Measurements from ENCODE around the gene RAD51B.

Gene RAD51B

DNA sequence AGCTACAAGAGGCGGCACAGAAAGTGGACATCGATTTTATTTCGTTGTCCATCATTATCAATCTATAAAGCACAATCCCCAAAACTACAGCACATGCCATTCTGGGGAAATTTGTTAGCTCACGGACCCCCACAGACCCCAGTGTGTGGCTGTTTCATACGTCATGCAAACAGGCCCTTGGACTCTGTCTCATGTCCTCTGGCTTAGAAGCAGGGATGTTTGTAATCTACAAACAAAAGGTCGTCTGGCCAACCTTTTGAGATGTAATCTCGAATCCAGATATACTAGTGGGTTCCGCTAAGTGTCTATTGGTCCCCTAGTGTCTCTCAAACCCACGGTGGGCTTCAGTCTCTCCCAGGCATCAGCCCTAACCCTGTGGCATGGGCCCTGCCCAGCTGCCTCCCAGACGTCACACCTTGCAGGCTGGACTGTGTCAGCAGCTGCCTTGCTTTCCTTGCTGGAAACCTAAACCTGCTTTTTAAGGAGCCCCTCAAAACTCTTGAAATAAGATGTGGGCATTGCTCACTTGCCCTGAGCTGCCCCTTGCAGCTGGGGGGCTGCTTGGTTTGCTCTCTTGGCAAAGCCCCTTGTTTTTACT lies 752.4 kb downstream of the RAD51B start:
- in situ Hi-C loops (cut with MboI; ENCODE audit: low pct_unique_long_range_greater_than_20kb, low sequenced_read_pairs) = no loop called here
- DNase-seq = no peak

DNA sequence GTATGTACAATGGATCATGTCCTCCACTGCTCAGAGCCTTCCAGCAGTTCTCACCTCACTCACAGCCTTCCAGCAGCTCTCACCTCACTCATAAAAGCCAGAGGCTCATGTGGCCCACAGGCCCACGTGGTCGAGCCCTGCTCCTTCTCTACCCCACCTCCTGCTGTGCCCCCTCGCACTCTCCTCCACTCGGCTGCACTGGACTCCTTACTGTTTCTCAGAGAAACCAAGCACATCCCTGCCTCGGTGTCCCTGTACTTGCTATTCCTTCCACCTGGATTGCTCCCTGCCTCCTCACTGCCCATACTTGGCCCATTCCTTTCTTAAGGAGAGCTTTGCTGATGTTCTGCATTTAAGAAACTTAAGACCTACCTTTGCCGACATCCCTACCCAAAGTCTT lies 753.5 kb downstream of the RAD51B start:
- in situ Hi-C loops (cut with MboI; ENCODE audit: low pct_unique_long_range_greater_than_20kb, low sequenced_read_pairs) = no loop called here
- no peak for DNase-seq

DNA sequence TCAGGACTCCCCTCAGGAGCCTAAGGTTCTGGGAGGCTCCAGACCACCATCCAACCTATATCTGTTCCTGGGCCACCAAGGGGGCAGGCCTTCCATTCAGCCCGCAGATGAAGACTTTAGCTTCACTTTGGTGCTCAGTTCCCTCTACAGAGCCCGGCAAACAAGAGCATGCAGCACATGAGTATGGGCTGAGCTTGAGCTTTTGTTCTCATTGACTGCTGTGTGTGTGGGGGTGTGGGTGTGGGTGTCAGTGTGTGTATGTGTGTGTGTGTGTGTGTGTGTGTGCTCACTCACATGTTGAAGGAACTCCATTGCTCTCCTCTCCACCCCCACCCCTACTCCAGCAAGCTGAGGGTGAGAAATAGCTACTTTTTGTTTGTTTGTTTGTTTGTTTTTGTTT lies 754.1 kb downstream of the RAD51B start:
- no peak for DNase-seq
- in situ Hi-C loops (cut with MboI; ENCODE audit: low pct_unique_long_range_greater_than_20kb, low sequenced_read_pairs) = no loop called here

DNA sequence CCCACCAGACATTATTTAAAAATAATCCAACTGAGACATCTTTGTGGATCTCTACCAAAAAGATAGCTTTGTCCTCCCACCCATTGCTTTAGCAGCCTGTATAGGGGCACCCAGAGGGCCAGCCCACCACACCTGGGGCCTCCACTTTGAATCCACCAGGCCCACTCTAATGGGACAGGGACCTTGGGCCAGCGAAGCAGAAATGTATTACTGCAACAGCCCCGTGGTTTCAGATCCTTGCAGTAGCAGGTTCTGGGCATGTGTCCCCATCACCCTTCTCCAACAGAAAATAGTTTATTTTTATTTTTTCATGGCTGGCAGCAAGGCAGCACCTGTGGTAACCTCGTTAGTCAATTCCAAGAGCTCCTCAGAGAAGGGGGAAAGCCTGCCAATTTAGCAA lies 754.9 kb downstream of the RAD51B start:
- in situ Hi-C loops (cut with MboI; ENCODE audit: low pct_unique_long_range_greater_than_20kb, low sequenced_read_pairs) = no loop called here

DNA sequence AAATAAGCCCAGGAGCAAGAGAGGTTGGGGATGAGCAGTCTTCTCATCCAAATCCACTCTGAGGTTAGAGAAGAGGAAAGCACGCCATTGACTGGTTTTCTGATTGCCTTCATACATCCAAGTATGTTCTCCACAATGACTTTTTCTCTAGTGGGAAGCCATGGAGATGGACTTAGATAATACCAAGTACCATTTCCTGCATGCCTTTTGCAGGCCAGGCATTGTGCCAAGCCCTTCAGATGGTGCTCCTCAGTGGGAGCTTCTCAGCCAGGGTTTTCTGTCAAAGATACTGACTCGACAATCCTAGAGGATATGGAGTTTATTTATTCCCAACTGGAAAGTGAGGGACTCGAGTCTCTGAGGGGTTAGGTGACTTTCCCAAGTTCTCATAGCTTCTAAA lies 755.3 kb downstream of the RAD51B start:
- in situ Hi-C loops (cut with MboI; ENCODE audit: low pct_unique_long_range_greater_than_20kb, low sequenced_read_pairs) = no loop called here
- DNase-seq = no peak

More for the DNA sequence above, 754.9 kb downstream of the RAD51B start:
- DNase-seq = no peak

DNA sequence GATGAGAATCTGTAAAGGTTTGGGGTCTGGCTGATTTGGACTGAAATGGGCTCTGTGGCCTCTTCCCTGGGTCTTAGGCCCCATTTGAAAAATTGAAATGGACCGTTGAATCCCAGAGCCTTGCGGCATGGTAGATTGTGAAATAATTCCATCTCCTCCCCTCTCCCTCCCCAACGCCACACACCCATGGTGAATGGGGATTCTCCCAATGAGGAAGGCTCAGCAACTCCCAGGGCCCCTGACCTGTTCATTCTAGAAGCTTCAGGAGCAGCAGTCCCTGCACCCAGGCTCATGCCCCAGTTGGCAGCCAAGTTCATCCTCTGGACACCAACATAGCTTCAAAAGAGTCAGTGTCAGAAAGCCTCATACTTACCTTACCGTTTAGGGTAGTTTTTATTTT lies 755.8 kb downstream of the RAD51B start:
- no peak for DNase-seq
- in situ Hi-C loops (cut with MboI; ENCODE audit: low pct_unique_long_range_greater_than_20kb, low sequenced_read_pairs) = no loop called here

DNA sequence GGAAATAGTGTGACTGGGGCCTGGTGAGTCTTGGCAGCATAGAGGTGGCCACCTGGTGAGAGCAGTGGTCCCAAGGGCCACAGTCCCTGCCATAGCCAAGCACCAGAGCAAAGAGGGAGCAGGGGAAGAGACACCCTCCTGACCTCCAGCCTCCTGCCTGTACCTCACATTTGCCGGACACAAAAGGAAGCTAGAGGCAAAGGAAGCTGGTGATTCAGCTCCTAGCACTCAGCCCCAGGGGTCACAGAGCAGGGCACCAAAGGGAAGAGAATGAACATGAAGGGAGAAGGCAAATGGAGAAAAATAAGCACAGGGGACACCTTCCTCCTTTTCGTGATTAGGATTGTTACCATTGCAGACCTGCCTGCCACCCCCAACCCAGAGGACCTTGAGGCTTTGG lies 756.5 kb downstream of the RAD51B start:
- in situ Hi-C loops (cut with MboI; ENCODE audit: low pct_unique_long_range_greater_than_20kb, low sequenced_read_pairs) = no loop called here
- no peak for DNase-seq

DNA sequence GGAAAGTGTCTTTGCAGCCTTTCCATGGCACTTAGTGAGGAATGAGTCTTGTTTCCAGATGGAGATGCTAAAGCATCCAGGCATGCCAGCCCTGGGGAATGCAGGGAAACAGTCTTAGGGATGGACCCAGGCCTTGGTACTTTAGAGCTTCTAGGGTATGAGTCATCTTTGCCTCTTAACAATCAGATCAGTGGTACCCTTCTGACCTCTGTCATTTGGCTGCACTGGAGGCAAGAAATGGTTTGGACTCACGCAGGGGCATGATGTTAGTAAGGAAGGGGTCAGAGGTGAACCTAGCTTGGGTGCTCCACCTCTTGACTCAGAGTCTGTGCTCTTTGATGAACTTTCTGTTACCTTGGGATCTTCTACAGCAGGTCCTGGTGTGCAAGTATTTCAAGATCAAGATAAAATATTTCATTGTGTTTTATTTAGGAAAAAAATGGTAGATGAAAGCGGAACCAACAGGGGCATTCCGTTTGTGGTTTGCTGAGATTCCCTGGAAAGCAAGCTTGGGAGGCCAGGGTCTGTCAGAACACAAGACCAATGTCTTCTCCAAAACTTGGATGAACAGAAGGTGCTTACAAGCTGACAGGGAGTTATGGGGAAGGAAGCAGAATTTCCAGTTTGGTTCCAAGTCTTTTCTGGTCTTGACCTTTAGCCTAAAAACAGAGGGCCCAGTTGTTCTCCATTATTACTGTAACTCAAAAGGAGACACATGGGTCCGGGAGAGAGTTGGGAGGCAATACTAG lies 757.1 kb downstream of the RAD51B start:
- in situ Hi-C loops (cut with MboI; ENCODE audit: low pct_unique_long_range_greater_than_20kb, low sequenced_read_pairs) = no loop called here
- no peak for DNase-seq

DNA sequence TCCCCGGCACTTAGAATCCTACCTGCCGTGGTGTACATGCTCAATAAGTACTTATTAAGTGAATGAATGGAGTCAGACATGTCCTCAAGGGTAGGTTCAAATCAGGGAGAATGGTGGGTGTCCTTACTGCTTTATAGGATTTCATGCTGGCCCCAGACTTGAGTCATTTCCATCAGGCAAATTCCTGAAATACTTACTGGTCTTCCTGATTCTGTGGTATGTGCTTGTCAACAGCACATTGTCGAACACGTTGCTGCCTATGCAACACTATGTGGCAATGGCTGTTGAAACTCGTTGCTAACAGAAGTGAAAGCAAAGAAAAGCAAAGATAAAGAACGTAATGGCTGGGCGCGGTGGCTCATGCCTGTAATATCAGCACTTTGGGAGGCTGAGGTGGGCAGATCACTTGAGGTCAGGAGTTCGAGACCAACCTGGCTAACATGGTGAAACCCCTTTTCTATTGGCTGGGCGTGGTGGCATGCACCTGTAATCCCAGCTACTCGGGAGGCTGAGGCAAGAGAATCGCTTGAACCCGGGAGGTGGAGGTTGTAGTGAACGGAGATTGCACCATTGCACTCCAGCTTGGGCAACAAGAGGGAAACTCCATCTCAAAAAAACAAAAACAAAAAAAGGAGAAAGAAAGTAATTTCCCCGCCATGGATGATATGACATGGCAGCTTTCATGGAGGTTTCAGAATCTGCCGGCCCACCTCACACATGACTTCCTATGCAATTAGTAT lies 758.4 kb downstream of the RAD51B start:
- DNase-seq = no peak
- in situ Hi-C loops (cut with MboI; ENCODE audit: low pct_unique_long_range_greater_than_20kb, low sequenced_read_pairs) = no loop called here

DNA sequence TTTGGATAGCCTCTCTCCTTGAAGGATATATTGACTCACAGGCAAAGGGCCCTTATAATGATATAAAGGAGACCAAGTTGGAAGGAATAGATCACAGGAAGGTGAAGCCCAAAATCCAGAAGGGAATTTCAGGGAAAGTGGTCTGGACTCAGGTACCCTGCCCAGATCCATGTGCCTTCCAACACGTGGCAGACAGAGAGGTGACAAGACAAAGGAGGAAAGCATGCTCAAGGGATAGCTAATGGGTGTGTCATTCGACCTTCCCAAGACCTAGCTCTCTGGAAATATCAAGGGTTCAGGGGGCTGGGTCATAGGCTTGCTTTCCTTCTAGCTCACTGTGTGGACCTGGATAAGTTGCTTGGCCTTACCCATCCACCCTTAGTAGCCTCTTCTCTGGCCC lies 759.0 kb downstream of the RAD51B start:
- in situ Hi-C loops (cut with MboI; ENCODE audit: low pct_unique_long_range_greater_than_20kb, low sequenced_read_pairs) = no loop called here
- DNase-seq = no peak

DNA sequence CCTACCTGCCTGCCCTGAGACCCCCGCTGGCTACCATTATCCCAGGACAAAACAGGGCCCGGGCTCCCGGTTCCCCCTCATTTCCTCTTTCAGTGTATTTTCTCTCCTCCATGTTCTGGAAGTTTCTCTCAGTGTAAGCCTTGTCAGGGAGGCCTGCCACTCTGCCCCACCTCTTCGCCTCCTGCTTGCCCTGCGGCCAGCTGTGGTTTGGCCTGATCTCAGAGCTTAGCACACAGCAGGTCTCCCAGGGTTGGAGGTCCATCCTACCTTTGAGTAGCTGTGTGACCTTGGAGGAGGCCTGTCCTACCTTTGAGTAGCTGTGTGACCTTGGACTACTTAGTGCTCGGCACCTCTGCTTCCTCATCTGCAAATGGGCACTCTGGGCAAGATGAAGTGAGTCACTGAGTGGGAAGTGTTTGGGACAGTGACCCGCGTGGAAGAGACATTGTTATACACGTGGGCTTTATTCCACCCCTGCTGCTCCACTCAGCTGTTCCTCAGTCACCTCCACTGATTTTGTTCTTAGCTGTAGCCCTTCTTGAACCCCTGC lies 760.6 kb downstream of the RAD51B start:
- no peak for DNase-seq
- in situ Hi-C loops (cut with MboI; ENCODE audit: low pct_unique_long_range_greater_than_20kb, low sequenced_read_pairs) = no loop called here

DNA sequence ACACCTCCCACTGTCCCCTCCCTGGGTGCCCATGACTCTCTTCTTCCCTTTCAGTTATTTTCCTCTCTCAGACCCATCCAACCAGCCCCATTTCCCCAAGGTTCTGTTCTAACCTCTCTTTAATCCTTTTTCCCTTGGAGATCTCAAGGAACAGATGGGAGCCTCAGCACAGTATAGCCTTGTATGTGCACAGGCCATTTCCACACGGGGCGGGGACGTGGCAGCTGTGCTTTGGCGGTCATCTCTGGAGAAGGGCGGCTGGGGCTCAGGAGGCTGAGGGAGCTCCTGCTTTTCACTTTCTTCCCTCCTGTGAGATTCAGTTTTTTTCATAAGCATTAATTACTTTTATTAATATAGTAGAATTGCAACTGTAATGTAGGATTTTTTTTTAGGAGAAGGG lies 761.1 kb downstream of the RAD51B start:
- in situ Hi-C loops (cut with MboI; ENCODE audit: low pct_unique_long_range_greater_than_20kb, low sequenced_read_pairs) = no loop called here
- no peak for DNase-seq

DNA sequence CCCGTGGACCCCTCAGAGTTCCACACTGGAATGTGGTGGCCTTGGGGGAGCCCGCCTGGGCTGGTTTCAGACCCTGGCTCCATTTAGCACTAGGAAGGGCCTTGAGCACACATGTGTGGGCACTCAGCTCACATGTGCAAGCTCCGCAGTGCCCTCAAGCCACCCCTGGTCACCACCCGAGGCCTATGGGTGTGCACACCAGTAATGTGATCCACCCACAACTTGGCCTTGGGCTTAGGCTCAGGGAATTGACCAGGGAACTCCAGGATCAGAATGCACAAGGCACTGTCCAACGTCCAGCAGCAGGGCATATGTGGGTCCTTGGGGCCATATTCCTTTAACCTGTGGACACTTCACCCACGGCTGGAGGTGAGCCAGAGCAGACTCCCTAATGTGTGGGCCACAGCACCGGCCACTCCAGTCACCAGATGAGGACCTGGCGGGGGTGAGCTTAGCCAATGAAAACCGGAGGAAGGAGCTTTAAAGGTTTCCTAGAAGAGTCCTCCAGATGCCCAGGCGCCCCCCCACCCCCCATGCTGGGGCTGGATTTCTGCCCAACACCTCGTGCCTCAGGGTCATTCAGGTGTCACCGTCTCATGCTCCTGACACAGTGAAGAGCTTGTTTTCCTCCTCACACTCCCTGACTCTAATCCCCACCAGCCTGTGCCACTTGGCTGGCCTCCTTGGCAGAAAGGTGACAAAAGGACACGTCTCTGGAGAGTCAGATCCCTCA lies 764.1 kb downstream of the RAD51B start:
- in situ Hi-C loops (cut with MboI; ENCODE audit: low pct_unique_long_range_greater_than_20kb, low sequenced_read_pairs) = no loop called here
- DNase-seq = no peak

DNA sequence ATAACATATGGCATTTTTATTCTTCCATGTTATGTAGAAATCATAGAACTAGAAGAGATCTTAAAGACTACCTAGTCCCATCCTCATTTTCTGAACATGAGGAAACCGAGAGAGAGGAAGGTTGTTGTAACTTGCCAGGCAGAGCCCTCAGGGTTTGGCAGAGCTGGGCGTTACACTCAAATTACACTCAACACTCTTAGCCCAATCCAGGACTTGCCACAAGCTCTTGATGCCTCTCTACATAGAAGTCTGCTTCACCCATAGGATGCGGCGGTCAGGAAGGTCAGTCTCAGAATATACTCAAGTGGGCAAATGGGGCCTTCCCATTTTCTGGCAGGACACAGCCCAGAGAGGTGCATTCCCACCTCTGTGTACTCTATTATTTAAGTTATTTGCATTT lies 765.2 kb downstream of the RAD51B start:
- in situ Hi-C loops (cut with MboI; ENCODE audit: low pct_unique_long_range_greater_than_20kb, low sequenced_read_pairs) = no loop called here
- DNase-seq = no peak

DNA sequence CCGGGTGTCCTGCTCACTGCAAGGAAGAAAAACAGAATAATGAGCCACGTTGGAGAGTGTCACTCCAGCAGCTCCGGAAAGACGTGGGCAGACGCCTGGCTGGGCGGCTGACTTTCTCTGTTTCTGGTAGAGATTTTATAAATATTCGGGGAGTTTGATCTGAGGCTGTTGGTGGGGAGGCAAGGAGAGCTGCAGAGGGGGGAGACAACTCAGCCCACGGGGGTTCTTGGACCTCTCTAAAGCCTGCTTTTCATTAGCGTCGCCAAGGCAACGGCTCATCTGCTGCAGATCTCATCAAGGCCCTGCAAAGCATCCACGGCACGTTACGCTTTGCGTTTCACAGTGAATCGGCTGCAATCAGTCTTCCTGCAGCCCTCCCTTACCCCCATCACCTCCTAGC lies 766.1 kb downstream of the RAD51B start:
- in situ Hi-C loops (cut with MboI; ENCODE audit: low pct_unique_long_range_greater_than_20kb, low sequenced_read_pairs) = no loop called here
- no peak for DNase-seq

DNA sequence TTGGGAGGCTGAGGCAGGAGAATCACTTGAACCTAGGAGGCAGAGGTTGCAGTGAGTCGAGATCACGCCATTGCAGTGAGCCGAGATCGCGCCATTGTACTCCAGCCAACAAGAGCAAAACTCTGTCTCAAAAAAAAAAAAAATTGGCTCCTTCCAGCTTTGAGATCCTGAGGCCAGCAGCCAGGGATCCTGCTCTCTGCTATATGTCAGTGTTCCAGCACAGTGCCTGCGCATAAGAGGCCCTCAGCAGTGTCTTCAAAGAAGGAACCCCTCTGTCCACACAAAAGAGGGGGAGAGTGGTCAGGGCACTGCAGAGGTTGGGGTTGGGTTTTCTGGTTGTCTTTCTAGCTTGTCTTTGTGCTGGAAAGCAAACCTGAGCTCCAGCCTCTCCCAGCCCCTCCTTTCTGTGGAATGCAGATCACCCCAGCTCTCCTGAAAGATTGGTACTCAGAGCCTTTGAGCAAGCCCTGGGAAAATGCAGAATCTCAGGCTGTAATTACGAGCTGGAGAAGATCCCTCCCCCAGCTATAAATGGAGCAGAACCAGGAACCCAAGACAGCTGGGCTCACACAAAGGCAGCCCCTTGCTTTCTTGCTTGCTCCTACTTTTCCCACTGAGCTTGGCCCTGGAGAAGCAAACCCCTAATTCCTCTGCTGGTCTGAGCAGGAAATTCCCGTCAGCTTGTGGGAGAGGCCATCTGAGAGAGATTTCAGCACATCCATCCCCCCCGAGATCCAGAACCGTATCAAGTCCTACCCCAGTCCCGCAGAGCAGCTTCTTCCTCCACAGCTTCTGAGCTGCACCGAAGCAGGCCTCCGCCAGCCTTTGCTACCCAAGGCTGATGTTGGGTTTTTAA lies 767.5 kb downstream of the RAD51B start:
- DNase-seq = no peak
- in situ Hi-C loops (cut with MboI; ENCODE audit: low pct_unique_long_range_greater_than_20kb, low sequenced_read_pairs) = no loop called here

DNA sequence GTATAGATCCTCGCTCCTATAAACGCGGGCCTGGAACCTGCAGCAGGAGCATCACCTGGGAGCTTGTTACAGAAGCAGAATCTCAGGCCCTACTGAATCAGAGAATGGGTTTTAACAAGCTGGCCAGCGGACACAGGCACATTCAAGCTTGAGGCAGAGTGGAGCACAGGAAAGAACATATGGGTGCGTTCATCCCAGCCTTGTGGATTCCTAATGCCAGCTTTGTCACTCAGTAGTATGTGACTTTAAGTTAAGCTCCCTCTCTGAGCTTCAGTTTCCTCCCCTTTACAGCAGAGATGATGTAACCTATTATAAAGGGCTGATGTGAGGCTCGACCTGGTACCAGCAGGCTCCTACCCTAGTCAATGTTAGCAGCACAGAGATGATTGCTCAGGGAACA lies 768.4 kb downstream of the RAD51B start:
- no peak for DNase-seq
- in situ Hi-C loops (cut with MboI; ENCODE audit: low pct_unique_long_range_greater_than_20kb, low sequenced_read_pairs) = no loop called here

DNA sequence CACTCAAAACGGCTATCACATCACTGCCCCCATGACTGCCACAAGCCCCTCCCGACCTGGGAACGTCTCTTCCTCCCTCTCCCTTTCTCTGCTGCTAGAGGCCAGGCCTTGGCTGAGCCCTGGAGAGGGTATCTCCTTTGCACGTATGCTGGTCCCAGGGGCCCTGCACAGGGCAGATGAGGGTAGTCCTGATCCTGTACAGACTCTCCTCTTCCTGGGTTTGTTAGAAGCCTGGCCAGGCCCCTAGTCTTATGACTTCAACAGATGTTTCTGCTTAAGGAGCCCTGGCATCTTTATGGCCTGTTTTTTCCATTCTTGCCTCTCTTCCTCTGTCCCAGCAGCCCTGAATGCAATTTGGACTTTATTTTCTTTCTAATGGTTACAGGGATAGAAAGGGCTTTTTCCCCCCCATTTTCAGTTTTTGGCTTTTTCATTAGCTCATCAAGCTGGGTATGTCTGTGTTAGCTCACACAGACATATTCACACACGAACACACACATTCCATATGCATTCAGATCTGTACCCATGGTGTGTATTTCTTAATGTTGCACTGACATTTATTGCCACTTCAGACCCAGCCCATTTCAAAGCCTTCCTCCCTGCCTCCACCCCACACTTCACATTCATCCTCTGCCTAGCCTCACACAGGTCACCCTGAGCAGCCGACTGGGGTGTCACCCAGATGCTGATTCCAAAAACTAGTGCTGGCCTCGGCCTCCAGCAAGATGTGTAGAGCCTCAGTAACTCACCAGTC lies 770.0 kb downstream of the RAD51B start:
- DNase-seq = no peak
- in situ Hi-C loops (cut with MboI; ENCODE audit: low pct_unique_long_range_greater_than_20kb, low sequenced_read_pairs) = no loop called here
